GM19351 (cell line): ENCODE results near the gene TTC28.
"Not testable (repeated sequence)": the region's sequence is repeated elsewhere in the genome, so short reads cannot be mapped to it uniquely, and the experiment has no call there.

Source experiments
- ATAC-seq: cut with Tn5 transposase; IDR thresholded peaks from one replicate; pipeline ENCODE4 v1.9.1; 2021; ENCODE audit warnings: mild to moderate bottlenecking, moderate library complexity; ENCODE audit not compliant: unreplicated experiment

The TTC28 gene

DNA sequence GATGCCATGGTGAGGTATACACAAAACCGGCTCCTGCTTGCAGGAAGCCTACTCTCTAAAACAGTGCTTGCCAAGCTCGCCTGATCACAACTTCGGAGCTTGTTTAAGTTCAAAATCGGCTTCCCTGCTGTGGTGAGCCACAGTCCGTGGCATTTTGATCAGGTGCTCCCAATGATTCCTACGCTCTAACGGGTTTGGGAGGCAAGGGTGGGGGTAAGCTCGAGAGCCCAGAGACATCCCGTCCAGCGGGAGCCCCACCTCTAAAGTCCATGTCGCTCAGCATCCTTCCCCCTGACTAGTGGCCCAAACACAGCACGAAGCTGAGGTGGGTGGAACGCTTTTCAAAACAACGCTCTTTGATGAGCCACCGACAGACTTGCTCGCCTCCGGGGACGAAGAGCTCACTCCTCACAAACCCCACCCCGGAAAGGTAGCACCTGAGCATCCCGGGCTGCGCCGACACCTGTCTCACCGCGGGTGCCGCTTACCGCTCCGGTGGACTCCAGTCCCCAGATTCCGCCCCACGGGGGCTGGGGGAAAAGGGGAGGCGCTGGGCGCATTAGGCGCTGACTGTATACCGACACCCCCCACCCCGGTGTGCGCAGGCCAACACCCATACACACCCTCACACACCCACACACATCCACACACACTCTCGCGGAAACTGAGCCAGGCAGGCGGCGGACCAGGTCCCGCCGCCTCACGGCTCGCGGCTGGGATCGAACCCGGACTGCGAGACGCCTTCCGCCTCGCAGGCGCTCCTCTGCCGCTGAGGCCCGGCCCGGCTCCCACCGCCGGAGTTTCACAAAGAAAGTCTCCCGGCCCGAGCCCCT is 646 bp downstream of the TTC28 start:
- ATAC-seq: not testable (repeated sequence)

DNA sequence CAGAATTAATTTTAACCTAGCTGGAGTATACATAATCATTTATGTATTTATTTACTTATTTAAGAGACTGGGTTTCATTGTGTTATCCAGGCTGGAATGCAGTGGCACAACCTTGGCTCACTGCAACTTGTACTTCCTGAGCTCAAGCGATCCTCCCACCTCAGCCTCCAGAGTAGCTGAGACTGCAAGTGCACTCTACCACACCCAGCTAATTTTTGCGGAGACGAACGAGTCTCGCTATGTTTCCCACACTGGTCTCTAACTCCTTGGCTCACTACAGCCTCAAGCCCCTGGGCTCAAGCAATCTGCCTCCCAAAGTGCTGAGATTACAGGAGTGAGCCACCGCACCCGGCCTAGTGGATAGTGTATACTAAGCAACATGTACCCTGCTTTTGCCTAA is 1.5 kb downstream of the TTC28 start:
- not testable (repeated sequence) for ATAC-seq

DNA sequence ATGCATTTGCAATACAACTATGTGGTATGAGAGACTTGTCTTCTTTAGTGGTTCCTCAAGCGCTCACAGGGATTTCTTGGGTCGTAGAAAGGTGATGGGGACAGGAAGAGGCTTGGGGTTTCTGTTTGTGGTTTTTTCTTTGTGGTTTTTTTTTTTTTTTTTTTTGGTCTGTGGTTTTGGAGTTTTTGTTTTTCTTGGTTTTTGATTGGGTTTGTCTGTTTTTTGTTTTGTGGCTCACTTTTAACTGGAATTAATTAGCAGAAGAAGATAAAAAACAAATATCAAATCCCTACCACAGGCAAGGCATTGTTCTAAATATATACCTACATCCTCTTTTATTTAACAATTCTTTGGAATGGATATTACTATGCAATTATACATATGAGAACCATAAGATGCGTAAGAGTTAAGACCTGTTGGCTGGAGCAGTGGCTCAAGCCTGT is 5.5 kb downstream of the TTC28 start:
- ATAC-seq: no peak

DNA sequence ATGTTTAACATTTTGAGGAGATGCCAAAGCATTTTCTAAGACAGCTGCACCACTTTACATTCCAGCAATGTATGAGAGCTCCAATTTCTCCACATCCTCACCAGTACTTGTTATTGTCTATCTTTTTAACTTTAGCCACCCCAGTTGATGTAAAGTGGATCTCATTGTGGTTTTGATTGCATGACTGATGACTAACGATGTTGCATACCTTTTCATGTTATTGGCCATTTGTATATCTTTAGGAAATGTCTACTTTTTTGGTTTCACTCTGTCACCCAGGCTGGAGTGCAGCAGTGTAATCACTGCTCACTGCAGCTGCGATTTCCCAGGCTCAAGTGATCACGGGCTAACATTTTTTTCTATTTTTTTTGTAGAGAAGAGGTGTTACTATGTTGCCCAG is 8.9 kb downstream of the TTC28 start:
- no peak for ATAC-seq

DNA sequence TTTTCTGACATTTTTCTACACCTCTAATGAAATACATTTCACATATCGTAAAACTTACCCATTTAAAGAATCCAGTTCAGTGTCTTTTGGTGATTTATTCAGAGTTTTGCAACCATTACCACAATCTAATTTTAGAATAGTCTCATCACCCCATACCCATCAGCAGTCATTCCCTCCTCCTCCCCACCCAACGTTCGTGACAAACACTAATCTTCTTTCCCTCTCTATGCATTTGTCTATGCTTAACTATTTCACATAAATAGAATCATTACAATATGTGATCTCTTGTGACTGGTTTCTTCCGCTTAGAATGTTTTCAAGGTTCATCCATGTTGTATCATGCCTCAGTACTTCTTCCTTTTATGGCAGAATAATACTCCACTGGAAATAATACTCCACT is 9.5 kb downstream of the TTC28 start:
- no peak for ATAC-seq

DNA sequence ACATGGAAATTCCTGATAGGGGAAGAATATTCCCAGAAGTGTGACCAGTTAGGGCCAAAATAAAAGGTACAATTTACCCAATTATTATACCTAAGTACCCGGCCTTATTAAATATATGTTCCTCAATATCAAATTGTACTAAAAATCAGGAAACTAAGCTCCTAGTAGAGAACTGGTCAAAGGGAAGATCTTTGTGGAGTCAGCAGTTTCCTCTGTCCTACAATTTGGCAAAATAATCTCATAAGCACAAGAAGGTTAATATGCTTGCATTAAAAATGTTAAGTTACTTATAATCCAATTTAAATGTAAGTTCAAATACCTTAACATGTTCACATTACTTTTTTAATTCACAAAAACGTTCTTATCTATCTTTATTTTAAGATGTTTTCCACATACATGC is 10.3 kb downstream of the TTC28 start:
- no peak for ATAC-seq

DNA sequence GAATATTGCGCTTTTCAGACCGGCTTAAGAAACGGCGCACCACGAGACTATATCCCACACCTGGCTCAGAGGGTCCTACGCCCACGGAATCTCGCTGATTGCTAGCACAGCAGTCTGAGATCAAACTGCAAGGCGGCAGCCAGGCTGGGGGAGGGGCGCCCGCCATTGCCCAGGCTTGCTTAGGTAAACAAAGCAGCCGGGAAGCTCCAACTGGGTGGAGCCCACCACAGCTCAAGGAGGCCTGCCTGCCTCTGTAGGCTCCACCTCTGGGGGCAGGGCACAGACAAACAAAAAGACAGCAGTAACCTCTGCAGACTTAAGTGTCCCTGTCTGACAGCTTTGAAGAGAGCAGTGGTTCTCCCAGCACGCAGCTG is 16.1 kb downstream of the TTC28 start:
- not testable (repeated sequence) for ATAC-seq

DNA sequence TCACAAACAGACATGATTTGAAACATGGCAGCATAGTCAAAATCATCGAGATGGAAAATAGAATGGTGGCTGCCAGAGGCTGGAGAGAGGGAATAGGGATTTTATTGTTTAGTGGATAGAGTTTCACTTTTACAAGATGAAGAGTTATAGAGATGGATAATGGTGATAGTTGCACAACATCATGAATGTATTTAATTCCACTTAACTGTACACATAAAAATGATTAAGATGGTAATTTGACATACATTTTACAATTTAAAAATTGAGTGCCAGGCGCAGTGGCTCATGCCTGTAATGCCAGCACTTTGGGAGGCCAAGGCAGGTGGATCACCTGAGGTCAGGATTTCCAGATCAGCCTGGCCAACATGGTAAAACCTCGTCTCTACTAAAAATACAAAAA is 21.2 kb downstream of the TTC28 start:
- no peak for ATAC-seq

DNA sequence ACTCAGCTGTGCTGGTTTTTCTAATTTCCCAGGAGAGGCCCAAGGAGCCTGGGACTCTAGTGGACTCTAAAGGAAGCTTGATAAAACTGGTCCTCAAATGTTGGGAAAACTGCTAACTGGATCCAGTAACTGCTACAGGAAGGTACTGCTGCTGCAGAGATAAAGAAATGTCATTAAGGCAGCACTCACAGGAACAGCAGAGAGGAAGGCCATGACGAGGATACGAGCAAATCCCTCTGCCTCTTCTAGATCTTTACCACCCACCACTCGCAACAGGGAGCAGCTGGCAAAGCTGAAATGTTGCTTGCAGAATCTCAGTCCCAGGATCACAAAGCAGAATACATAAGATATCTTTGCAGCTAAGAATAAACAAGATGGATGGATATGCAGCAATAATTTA is 23.5 kb downstream of the TTC28 start:
- no peak for ATAC-seq

DNA sequence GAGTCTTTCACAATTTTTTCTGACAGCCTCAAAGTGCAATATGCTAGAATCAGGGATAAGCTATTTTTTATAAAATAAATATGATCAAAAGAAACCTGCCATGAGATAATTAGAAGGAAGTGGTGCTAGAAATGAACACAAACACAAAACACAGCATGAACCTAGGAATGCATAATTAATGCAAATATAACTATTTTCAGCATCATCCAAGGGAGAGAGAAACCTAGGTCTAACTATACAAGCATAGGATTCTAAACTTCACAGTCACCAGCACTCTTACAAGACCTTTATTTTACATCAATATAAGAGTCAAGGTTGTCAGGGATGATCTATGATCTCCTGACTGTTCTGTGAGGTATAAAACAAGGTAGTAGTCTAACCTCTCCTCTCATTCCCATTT is 29.2 kb downstream of the TTC28 start:
- ATAC-seq: no peak

DNA sequence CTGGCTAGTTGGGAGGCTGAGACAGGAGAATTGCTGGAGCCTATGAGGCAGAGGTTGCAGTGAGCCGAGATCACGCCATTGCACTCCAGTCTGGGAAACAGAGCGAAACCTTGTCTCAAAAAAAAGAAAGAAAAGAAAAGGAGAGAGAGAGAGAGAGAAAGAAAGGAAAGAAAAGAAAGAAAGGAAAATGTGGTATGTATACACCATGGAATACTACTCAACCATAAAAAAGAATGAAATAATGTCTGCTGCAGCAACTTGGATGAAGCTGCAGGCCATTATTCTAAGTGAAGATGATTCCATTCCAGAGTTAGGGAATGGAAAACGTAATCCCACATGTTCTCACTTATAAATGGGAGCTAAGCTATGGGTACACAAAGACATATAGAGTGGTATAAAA is 30.8 kb downstream of the TTC28 start:
- no peak for ATAC-seq

DNA sequence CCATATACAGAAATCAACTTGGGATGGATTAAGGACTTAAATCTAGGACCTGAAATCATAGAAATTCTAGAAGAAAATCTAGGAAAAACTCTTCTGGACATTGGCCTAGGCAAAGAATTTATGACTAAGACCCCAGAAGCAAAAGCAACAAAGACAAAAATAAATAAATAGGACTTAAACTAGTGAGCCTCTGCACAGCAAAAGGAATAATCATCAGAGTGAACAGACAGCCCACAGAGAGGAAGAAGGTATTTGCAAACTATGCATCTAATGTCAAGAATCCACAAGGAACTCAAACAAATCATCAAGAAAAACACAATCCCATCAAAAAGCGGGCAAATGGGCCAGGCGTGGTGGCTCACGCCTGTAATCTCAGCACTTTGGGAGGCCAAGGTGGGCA is 32.4 kb downstream of the TTC28 start:
- no peak for ATAC-seq

DNA sequence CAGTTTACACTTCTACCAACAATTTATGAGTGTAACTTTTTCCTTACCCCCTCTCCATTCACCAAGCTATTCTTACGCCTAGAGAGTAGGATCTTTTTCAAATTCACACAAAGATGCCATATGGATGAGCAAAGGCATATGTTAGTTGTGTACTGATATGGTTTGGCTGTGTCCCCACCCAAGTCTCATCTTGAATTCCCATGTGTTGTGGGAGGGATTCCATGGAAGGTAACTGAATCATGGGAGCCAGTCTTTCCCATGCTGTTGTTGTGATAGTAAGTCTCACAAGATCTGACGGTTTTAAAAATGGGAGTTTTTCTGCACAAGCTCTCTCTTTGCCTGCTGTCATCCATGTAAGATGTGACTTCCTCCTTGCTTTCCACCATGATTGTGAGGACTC is 40.3 kb downstream of the TTC28 start:
- ATAC-seq: no peak

DNA sequence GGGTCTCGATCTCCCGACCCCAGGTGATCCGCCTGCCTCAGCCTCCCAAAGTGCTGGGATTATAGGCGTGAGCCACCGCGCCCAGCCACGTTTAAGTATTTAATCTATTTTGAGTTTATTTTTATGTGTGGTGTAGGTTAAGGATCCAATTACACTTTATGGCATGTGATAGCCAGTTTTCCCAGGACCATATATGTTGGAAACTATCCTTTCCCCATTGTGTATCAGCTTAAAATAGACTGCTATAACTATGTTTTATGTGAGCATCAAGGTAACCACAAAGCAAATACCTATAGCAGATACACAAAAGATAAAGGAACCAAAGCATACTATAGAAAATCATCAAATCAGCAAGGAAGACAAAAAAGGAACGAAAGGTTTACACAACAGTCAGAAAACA is 42.4 kb downstream of the TTC28 start:
- ATAC-seq: no peak

DNA sequence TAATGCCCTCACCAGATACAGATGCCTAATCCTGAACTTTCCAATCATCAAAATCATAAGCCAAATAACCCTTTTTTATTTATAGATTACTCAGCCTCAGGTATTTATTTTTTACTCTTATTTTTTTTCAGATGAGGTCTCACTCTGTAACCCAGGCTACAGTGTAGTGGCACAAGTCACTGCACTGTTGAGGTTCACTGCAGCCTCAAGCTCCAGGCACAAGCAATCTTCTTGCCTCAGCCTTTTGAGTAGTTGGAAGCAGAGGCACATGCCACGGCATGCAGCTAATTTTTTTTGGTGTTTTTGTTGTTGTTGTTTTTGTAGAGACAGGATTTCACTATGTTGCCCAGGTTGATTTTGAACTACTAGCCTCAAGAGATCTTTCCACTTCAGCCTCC is 49.5 kb downstream of the TTC28 start:
- ATAC-seq: no peak

DNA sequence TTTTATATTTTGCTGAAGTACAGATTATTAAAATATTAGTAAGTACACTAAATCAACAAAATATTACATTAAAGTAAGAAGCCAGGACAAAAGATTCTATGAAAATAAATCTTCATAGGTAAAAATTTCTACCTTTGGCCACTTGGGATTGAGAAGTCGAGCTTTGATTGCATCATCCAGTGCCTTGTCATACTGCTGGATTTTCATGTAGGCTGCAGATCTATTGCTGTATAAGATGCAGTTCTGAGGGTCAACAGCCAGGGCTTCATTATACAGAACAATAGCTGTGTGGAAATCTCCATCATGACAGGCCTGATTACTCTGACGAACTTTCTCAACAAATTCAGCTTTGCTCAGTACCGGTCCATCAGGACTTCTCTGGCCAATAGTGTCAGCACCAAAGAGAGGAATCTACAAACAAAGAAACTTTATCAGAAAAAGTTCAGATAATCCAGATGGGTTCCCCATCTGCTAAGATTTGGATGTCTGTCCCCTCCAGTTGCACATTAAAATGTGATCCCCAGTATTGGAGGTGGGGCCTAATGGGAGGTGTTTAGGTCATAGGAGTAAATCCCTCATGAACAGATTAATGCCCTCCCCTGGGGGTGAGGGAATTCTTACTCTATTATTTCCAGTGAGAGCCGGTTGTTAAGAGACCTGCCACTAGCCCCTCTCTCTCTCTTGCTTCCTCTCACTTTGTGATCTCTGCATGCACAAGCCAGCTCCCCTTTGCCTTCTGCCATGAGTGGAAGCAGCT is 50.0 kb downstream of the TTC28 start:
- no peak for ATAC-seq

DNA sequence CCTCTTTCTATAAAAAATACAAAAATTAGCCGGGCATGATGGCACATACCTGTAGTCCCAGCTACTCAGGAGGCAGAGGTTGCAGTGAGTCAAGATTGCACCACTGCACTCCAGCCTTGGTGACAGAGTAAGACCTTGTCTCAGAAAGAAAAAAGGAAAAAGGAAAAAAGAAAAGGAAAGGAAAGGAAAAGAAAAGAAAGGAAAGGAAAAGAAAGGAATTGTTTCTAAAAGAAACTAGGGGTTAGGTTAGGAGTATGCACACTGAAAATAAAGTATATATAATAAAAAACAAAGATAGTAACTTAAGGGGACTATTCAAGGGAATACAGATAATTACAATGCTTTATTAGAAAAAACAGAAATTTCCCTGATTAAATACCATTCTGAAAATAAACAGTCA is 50.9 kb downstream of the TTC28 start:
- no peak for ATAC-seq

DNA sequence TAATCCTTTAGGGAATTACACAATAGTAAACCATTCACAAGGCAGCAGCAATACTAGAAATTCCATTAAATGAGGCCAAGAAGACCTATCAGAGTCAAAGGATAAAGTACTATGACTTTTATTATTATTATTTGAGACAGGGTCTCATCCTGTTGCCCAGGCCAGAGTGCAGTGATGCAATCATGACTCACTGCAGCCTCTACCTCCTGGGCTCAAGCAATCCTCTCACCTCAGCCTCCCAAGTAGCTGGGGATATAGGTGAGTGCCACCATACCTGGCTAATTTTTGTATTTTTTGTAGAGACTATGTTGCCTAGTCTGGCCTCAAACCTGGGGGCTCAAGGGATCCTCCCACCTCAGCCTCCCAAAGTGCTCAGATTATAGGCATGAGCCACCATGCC is 51.8 kb downstream of the TTC28 start:
- no peak for ATAC-seq

DNA sequence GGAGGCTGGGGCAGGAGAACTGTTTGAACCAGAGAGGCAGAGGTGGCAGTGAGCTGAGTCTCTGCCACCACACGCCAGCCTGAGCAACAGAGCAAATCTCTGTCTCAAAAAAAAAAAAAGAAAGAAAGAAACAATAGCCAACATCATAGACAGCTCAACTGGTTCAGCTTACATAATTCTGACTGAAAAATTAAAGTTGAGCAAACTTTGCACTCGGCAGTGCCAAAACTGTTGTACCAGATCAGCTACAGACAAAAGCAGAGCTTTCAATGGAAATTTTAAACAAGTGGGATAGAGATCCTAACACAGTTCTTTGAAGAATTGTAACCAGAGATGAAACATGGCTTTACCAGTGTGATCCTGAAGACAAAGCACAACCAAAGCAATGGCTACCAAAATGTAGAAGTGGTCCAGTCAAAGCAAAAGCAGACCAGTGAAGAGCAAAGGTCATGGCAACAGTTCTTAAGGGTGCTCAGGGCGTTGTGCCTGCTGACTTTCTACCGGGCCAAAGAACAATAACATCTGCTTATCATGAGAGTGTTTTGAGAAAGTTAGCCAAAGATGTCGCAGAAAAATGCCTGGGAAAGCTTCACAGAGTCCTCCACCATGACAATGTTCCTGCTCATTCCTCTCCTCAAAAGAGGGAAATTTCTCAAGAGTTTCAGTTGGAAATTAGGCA is 59.3 kb downstream of the TTC28 start:
- ATAC-seq: no peak

DNA sequence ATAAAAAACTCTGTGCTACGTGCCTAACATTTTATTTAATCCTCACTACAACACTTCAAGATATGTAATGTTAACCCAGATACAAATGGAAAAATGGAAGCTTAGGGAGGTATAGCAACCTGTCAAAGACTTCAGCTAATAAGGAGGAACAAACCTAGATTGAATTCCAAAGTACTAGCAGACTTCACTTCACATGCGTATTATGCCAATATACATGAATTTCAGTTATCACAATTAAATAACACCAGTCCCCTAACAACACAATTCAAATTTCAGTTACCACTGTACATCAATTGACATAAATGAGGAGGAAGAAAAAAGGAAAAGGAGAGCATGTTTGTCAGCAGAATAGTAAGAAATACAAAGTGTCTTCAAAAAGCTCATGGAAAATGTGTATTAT is 60.4 kb downstream of the TTC28 start:
- ATAC-seq: no peak

DNA sequence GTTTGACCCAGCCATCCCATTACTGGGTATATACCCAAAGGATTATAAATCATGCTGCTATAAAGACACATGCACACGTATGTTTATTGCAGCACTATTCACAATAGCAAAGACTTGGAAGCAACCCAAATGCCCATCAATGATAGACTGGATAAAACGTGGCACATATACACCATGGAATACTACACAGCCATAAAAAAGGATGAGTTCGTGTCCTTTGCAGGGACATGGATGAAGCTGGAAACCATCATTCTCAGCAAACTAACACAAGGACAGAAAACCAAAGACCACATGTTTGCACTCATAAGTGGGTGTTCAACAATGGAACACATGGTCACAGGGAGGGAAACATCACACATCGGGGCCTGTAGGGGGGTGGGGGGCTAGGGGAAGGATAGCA is 64.2 kb downstream of the TTC28 start:
- not testable (repeated sequence) for ATAC-seq

DNA sequence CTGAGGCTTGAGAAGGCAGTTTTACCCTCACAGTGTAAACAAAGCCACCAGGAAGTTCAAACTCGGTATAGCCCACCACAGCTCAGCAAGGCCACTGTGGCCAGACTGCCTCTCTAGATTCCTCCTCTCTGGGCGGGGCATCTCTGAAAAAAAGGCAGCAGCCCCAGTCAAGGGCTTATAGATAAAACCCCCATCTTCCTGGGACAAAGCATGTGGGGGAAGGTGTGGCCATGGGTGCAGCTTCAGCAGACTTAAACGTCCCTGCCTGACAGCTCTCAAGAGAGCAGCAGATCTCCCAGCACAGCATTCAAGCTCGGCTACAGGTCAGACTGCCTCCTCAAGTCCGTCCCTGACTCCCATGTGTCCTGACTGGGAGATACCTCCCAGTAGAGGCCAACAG is 69.7 kb downstream of the TTC28 start:
- no peak for ATAC-seq
